Neural cell (in vitro differentiated cells): ENCODE measurements around the gene ATP5F1A.

ENCODE experiments used
- CTCF ChIP-seq: fragments of 450-650 bp; IDR thresholded peaks from 2 replicates; pipeline ENCODE4 v1.5.1; 2014; ENCODE audit warnings: antibody characterized with exemption, mild to moderate bottlenecking, moderate library complexity; ENCODE audit not compliant: poor library complexity, severe bottlenecking
- REST ChIP-seq: IDR thresholded peaks from 2 replicates; pipeline ENCODE4 v1.6.1; 2012; ENCODE audit warnings: borderline replicate concordance
- TAF1 ChIP-seq: IDR thresholded peaks from 2 replicates; pipeline ENCODE4 v1.6.1; 2012; ENCODE audit warnings: low read depth

- no peak for TF ChIP-seq CTCF
- TF ChIP-seq TAF1: no peak
- no peak for TF ChIP-seq REST
These were observed 11.3 kb upstream of the ATP5F1A start for GRCh38 chr18:46109386-46109785.
